HG02798 (cell line): ENCODE results near the gene KBTBD13.

Experiments used
- ATAC-seq: cut with Tn5 transposase; IDR thresholded peaks from one replicate; pipeline ENCODE4 v1.9.1; 2021; ENCODE audit warnings: mild to moderate bottlenecking; ENCODE audit not compliant: unreplicated experiment, poor library complexity

The KBTBD13 gene

DNA sequence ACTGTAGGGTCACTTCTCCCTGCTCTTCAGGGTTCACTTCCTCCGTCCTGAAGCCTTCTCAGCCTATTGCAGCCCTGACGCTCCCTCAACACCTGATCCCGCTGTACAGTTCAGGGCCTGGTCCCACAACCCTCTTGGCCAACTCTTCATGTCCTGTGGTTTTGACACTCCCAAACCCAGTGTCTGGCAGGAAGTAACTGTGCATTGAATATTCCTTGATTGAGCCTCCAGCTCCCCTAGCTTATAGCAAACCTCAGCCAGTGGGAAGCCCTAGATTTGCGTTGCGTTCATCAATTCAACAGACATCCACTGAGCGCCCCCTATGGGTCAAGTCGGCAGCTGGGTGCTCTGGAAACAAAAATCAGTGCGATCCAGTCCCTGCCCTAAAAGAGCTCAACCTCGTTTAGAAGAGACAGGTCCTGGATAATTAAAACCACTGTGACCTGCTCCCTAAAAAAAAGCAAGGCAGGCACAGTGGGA is 24.9 kb downstream of the KBTBD13 start:
- ATAC-seq = no peak

DNA sequence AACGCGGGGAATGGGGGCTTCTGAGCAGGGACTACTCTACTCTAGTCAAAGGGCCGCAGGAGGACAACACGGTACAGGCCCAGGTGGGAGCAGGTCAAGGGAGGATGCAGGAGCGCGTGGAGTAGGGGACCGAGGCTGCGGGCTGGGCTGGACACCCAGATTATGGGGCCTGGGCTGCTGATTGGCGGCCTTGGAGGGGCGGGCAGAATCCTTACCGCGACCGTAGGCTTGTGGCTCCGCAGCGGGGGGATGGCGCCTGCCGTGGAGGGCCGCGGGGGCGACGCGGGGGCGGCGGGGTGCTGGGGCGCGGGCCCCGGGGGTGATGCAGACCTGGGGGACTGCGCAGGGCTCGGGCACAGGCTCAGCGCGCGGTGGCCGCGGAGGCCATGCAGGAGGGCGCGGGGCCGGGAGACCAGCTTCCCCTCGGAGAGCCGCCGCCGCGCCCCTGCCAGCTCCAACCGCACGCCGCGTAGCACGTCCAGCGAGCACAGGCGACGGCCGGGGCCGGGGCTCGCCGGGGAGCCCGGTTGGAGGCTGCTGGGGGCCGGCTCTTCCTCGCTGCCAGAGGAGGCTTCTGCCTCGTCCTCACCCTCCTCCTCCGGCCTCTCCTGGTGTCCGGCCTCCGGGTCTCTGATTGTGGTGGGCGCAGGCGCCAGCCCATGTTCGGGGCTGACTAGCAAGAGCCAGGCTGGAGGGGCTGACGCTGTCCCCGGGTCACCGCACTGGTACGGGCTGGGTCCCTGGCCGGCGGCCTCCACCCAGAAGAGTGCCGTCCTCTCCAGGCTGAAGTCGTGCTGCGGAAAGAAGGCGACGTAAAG is 25.6 kb downstream of the KBTBD13 start:
- no peak for ATAC-seq

DNA sequence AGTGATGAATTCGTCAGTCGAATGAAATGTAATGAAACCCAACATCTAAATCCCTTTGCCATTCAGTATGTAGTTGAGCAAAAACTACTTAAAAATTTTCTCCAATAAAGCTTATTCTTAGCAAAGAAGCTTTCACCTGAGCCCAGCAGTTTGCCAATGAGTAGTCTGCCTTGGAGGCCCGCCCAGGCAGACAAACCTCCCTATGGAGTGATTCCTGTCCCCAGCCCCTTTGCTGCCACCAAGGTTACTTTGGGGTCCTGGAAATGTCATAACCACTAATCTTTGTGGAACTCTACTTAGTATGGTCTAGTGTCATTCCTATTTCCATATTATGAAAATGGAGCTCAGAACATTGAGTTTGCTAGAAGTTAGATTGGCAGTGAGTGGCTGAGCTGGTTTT is 26.4 kb downstream of the KBTBD13 start:
- ATAC-seq = no peak

DNA sequence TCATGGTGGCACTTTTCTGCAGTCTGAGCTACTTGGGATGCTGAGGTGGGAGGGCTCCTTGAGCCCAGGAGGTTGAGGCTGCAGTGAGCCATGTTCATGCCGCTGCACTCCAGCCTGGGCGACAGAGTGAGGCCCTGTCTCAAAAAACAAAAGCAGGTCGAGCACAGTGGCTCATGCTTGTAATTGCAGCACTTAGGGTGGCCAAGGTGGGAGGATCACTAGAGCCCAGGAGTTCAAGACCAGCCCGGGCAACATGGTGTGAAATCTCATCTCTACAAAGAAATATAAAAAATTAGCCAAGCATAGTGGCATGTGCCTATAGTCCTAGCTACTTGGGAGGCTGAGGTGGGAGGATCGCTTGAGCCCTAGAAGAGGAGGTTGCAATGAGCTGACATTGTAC is 28.5 kb downstream of the KBTBD13 start:
- no peak for ATAC-seq

DNA sequence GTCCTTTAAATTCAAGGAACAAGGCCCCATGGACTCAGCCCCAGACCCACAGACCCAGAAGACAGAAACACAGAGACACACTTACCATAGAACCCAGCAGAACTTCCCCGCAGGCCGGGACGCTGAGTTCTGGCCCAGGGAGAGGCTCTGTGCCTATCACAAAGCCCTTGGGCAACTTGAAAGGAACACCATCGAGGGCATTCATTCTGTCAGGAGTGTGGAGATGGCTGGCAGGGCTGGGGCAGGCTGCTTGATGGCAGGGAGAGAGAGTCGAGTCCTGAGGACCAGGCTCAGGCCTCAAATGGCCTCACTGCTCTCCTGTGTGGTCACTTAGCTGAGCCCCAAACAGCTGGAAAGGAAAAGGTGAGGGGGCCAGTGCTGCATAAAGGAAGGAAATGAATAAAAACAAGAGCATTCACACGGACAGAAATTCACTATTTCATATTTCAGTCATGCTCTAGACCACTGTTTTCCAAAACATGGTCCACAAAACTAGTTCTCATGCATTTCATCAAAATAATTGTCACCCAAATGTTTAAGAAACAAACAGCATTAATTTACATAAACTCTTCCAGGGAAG is 29.6 kb downstream of the KBTBD13 start:
- no peak for ATAC-seq

DNA sequence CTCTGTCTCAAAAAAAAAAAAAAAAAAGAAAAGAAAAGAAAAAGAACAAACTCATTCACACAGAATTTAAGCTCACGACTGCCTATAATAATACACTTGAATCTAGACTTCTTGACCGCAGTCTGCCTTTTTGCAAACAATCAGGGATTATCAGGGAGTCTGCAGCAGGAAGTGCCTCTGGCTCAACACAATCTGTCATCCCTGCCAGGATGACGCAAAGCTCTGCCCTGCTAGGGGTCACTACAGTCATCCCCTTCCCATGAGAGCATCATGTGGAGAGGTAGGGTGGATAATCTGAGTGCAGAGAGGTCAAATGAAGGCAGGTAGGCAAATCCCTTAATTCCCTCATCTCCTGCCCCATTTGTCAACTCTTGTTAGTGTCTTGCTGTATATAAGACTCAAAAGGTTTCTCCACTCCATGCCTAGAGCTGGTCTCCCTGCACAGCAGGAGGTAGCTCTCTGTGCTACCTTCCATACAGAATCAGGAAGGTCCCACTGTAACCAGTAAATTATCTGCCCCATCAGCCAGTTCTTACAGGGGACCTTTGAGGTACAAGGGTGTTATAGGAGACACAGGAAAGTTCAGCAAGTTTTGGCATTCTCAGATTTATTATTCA is 34.2 kb downstream of the KBTBD13 start:
- no peak for ATAC-seq

DNA sequence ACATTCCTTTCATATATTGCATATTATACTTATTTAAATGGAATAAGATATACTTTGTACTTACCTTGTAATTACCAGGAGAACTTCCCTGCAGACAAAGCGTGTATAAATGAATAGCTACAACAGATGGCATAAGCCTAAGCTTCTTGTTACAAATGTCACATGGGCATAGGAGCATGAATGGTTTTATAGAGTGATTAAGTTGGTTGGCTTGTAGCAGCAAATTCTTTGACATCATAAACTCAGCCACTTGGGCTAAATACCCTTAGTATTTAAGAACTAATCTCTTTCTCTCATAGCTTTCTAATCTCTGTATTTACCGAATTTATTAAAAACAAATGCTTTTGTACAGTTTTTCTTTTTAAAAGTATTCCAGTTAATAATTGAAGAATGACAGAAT is 38.5 kb downstream of the KBTBD13 start, which contains the start of gene UBAP1L:
TSS of gene UBAP1L (minus strand) at position 115 of the 400 bp plus-strand sequence. CDS start 8,985 bp downstream, outside the sequence.
- ATAC-seq = no peak

DNA sequence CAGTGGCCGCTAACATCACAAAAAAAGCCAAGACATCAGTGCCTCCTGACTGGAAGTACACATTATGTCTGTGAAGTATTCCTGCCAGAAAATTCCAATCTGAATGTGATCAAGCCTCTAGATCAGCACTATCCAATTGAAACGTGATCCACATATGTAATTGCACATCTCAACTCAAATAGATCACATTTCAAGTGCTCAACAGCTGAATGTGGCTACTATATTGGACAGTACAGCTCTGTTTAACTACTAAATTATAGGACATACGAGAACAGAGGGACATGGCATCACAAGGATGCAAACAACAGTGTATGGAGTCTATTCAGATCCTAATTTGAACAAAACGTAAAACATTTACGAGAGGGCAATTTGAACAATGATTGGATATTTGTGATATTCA is 39.0 kb downstream of the KBTBD13 start:
- ATAC-seq = no peak
